NCI-H146 (cell line): ENCODE results near the gene INTS6L.

Experiments used
- DNase-seq: peaks from one replicate; lab custom pipeline; 2025; lab: John Stamatoyannopoulos, UW

INTS6L gene, protein sequence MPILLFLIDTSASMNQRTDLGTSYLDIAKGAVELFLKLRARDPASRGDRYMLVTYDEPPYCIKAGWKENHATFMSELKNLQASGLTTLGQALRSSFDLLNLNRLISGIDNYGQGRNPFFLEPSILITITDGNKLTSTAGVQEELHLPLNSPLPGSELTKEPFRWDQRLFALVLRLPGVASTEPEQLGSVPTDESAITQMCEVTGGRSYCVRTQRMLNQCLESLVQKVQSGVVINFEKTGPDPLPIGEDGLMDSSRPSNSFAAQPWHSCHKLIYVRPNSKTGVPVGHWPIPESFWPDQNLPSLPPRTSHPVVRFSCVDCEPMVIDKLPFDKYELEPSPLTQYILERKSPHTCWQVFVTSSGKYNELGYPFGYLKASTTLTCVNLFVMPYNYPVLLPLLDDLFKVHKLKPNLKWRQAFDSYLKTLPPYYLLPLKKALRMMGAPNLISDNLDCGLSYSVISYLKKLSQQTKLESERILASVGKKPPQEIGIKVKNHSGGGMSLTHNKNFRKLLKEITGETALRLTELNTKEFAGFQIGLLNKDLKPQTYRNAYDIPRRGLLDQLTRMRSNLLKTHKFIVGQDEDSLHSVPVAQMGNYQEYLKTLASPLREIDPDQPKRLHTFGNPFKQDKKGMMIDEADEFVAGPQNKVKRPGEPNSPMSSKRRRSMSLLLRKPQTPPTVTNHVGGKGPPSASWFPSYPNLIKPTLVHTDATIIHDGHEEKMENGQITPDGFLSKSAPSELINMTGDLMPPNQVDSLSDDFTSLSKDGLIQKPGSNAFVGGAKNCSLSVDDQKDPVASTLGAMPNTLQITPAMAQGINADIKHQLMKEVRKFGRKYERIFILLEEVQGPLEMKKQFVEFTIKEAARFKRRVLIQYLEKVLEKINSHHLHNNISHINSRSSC

DNA sequence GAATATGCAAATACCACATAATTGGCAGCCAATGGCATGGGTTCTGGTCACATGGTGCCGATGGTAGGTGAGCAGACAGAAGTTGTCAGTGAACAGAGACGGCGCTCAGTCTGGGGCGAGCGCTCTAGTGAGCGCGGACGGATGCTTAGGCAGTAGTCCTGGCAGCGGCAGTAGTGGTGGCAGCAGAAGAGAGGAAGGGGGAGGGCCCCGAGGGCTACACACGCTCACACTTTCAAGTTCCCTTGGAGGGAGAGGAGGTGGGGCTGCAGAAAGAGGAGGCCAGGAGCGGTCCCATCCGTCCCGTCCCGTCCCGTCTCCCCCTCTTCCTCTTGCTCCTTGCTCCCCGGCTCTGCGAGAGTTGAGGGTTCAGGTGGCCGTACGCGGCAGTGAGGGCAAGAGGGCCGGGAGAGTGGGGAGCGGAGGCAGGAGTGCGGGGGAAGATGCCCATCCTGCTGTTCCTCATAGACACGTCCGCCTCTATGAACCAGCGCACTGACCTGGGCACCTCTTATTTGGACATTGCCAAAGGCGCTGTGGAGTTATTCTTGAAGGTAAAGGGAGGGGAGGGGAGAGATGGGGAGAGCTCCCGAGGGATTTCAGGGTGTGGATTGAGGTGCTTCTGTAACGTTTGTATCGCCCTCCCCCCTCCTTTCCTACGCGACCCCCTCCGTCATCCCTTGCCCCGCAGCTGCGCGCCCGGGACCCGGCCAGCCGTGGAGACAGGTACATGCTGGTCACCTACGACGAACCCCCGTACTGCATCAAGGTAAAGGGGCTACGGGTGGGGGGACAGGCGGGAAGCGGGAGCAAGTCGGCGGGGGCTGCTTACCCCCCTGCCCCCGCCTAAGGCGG, at the start of gene INTS6L:
Gene INTS6L (plus strand): TSS at position 108 of the 852 bp plus-strand sequence. CDS start 333 bp downstream, at position 441.
- DNase-seq = peak; percentile 8

DNA sequence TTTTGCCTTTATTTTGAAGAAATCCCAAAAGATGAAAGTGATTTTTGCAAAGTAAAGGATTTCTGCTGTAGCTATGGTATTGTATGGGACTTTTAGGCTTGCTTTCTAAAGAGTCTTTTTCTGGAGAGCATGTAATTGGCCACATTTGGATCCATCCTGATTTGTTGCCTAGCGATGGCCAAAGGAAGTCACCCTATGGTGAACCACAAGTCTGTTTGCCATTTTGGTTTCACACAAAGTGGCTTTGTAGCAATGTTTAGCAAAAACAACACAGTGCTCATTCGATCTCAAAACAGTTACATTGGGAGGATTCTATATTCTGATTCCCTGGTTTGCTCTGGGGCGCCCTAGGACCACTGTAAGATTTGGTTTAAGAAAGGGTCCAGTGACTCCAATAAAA, 44.1 kb upstream of the INTS6L start:
- DNase-seq = no peak

DNA sequence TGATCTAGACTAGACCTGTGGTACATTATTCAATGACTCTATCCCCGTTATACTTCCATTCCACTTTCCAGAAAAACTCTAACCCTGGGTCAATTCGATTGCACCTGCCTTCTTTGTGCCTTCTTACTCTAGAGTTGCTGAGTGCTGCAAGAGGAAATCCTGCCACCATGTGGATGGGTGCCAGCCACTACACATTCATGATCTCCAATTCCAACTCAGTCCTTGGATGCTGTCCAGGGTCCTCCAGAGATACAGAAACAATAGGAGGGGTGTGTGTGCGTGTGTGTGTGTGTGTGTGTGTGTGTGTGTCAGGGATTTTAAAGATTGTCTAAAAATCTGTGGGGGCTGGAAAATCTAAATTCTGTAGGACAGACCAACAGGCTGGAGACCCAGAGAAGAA, 42.9 kb upstream of the INTS6L start:
- DNase-seq = peak; percentile 10

DNA sequence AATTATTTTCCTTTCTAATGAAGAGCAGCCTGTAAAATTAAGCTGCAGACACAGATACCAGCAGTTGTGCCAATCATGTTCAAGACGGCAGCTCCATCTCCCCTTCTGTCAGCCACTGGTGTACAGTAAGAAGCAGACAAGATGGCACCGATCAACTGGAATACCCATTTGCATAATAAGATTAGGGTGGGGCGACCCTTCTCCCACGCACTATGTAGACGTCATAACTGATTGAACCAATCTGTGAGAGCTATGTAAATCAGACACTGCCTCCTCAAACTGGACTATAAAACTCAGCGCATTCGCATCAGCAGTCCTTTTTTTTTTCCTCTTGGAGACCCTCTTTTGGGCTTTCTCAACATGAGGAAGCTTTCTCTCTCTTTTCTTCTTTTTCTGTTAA, 40.4 kb upstream of the INTS6L start:
- DNase-seq = peak; percentile 5

DNA sequence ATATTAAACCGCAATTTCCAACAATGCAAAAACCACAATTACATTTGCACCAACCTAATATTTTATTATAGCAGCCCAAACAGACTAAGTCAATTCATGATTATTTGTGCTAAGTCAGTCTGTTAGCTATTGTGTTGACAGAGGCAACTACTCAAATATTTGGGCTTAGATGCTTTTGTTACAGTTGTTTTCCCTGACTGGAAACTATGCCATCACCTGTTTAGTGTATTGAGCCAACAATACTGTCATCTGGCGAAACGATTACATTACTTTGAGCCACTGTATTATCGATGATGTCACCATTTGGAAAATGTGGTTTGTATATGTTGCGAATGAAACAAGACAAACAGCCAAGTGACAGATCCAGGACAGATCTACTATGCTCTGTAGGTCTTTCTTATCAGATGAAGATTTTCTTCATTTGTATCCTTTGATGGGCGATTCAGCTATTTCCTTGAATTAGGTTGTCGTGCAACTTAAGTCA, 38.7 kb upstream of the INTS6L start:
- peak; percentile 10 for DNase-seq

DNA sequence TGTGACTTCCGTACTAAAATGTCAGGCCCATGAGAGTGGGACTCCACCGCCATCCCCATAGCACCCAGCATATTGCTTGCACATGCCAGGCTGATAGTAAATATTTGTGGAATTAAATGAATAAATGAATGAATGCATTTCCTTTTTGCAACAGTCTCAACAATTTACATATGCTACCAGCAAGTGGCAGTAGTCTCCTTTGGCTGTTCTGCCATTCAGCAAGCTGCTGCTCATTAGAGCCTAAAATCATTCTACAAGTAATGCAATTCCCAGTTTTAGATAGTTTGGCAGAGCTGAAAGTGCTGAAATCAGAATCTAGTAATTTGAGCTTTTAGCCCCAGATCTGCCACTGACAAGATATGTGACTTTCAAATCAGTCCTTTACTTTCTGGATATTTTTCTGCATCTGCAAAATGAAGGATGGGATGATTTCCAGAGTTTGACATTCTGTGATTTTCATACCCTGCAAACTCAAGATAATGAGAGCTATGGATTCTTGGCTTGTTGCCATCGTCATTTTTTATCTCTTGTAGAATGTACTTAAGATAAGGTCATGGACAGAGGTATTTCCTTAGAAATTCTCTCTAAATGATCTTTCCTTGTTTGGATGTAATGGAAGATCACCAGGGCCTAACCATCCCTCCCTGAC, 35.7 kb upstream of the INTS6L start:
- peak; percentile 1 for DNase-seq

DNA sequence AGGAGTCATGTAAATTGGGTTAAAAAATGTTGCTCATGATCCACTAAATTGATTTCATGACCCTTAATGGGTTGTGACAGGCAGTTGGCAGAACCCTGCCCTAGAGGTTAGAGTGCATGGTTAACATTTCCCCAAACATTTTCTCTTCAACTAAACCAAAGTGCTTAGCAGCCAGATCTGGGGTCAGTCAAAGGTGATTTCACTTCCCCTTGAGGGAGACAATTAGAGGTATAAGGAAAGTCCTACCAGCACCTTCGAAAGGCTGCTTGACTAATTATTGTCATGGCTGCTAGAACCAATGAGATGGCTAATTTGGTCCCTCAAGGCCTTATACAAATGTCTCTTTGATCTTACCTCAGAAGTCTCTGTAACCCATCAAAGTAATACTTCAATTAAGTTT, 30.9 kb upstream of the INTS6L start:
- no peak for DNase-seq

DNA sequence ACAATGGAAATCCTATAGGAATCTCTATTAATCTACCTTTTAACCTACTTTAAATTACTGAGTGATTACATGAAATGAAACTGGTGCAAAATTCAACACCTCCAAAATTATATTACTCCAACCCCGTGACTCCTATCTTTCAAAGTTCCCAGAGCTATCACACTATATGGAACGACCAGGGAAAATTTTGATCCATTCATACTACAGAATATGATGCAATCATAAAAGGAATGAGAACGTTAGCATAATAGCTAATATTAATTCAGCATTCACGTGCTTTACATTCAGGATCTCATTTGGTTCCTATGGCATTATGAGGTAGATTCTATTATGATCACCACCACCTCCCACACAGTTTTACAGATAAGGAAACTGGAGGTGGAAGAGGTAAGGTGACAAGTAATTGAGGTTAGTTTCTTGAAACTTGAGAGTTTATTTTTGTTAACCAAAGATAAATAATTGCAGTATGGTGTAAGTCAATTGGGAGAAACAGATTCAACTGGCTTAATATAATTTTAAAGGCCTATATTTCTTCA, 29.4 kb upstream of the INTS6L start:
- DNase-seq = no peak

DNA sequence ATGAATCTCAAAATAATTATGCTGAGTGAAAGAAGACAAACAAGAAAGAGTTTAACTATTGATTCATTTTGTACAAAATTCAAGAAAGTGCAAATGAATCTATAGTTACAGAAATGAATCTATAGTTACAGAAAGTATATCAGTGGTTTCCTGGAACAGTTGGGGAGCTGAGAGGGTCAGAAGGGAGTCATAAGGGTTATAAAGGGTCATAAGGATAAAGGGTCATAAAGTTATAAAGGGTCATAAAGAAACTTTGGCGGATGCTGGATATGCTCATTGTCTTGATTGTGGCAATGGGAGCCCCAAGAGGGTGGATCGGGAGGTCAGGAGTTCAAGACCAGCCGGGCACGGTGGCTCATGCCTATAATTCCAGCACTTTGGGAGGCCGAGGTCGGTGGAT, 26.0 kb upstream of the INTS6L start:
- DNase-seq = no peak

DNA sequence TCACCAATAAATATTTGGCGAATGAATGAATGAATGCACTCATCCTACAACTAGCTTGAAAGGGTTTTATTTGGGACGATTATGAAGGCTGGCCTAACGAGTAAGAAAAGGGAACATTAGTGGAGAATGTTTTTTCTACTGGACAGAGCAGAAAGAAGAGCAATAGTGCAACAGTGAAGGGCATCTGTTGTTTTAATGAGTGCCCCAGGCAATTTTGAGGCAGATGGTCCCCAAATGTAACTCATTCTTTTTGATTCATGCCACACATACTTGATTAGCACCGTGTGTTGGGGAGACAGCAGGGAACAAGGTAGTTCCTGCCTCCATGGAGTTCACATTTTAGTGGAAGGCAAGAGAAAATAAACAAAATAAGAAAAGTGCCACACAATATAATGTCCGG, 22.7 kb upstream of the INTS6L start:
- DNase-seq = no peak

DNA sequence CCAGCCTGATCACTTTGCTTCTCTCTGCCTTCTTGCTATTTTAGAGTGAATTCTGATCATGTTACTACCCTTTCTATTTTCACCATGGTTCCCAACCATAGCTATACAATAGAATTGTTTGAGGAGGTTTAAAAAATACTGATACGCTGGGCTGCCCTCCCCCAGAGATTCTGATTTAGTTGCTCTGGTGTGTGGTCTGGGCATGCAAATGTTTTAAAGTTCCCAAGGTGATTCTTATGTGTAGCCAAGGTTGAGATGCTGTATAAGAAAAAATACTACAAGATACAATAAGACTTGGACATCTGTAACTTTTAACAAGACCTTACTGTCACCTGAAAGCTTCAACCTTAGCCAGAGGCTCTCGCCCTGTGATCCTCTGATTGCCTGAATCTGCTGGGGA, 22.2 kb upstream of the INTS6L start:
- no peak for DNase-seq

DNA sequence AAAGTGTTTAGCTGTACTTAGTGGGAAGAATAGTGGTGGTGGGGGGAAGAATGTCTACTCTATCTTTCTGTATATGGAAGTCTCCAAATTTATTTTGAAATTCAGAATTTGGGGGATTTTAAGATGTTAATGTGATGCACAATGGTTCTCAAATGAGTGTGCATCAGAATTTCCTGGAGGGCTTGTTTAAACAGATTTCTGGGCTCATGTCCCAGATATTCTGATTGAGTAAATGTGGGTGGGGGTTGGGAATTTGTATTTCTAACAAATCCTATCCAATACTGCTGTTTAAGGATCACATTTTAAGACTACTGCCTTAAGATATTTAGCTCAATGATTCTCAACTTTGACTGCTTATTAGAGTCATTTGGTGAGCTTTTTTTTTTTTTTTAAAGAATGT, 15.1 kb upstream of the INTS6L start:
- DNase-seq = no peak

DNA sequence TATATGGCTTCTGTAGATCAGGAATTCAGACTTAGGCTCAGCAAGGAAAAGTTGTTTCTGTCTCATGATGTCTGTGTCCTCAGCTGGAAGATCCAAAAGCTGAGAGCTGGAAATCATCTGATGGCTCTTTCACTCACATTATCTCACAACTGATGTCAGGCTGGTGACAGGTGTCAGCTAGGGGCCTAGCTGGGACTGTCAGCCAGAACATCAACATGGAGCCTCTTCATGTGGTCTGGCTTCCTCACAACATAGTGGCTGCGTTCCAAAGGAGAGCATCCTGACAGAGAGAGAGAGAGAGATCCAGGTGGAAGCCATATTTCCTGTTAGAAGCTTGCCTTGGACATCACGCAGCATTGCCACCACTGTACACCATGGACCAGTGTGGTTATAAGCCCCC, 10.6 kb upstream of the INTS6L start:
- DNase-seq = no peak

DNA sequence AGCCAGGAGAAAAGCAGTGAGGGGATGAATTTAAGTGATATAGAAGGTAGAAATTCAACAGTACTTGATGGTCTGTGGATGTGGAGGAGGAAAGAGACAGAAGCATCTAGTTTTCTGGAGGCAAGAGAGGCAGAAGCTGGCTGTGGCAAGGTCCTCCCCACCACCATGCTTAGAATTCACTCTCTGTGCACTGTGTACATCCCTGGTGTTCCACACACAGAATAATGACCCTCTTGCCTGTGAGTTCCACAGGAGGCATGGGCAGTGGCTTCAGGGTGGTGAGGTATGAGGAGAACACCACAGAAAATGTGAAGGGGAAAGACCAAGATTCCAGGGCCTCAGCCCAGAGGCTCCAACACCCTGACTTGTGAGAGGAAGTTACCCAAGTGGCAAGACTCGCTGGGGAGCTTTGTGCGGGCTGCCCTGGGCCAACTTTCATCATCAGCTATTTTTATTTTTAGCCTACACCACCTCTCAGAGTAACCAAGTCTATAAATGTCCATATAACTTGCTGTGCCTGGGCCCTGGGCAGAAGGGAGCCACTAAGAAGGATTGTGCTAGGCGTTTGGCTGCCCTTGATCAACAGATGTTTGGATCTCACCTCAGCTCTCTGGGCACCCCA, 7.8 kb upstream of the INTS6L start:
- DNase-seq = no peak

DNA sequence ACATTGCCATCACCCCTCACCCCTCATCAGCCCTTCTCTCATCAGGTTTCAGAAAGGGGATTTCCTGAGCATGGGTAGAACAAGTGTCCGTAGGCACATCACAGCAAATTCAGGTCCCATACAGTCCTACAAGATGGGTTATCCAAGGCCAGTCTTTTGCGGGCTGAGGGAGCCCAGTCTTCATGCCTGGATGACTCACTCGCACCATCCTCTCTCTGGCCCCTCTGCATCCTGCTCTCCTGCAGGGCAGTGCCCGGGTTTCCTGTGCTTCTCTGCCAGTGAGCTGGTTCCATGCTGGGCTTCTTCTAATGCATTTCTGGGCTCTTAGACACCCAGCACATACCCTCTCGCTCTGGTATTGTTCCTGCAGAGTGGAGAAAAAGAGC, 7.3 kb upstream of the INTS6L start:
- DNase-seq = no peak

DNA sequence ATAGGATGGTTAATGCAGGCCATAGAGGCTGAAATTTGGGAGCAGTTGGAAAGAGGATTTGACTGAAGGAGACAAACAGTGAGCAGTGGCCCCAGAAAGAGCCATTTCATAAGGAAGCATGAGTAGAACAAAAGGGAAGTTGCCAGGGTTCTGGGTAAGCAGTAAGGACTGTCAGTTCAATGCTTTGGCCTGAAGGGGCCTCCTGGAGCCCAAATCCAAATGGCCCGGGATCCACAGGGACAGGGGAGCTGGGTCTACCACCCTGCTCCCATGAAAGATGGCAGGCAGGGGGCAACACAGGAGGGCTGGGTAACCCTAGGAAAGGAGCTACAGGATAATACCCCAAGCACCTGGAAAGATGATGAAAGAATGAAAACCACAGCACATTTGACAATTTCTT, 4.1 kb upstream of the INTS6L start:
- DNase-seq = no peak

DNA sequence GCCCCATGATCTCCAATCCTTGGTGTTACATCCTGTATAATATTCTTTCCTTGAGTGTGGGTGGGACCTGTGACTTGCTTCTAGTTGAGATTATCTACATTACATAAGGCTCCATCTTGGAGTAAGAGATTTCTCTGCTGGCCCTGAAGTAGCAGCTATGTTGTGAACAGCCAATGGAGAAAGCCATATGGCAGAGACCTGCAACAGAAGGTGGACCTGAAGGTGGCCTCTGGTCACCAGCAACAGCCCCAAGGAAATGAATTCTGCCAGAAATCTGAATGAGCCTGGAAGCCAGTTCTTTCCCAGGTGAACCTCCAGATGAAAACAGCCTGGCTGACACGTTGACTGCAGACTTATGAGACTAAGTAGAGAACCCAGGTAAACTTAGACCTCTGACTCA, 2.3 kb upstream of the INTS6L start:
- no peak for DNase-seq

DNA sequence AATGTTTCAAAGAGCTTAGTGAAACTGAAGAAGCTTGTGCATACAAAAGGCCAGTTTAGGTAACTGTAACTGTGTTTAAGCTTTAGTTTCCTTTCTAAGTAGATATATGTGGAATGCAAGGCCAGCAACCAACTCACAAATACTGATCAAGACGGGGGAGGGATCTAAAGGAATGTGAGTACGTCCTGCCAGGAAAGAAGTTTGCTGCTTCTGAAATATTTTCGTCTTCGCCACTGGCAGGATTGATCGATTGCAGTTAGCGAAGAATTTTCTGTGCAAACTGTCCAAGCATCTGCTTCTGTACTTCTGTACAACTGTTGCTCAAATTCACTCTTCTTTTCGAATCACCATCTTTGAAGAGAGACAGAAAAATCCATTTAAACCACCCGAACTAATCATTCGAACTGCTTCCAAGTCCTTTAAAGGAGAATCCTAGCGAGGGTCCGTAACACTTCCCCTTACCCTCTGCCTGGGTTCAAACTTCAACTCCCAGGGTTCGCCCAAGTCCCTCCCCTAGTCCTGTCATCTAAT, 373 bp upstream of the INTS6L start:
- DNase-seq = no peak

DNA sequence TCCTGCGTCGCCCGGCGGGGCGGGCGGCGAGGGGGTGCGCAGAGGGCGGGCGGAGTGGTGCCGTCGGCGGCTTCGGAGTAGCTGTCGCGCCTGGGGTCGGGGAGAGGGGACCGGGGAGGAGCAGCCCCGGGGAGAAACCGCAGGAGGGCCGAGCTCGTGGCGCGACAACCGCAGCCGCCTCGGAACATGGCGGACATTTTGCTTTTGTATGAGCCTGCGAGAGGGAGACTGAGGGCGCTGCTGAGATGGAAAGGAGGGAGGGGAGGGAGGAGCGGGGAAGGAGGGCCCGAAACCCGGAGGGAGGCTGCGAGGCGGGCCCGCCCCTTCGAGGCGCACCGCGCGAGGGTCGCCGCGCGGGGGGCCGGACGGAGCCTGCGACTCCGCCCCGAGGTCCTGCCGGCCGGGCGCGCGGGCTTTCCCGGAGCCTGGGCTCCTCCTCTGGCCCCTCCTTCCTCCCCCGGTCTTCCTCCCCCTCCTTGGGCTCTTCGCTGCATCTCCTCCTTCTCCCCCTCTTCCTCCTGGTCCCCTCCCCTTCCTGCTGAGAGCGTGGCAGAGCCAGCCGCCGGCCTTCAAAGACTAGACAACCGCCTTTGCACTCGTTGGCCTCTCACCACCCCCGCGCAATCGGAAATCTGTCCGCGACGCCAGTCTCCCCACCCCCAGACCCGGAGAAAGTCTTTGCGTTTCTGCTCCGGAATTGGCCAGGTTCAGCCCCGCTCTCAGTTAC, 1.1 kb downstream of the INTS6L start:
- DNase-seq = peak; percentile 67

DNA sequence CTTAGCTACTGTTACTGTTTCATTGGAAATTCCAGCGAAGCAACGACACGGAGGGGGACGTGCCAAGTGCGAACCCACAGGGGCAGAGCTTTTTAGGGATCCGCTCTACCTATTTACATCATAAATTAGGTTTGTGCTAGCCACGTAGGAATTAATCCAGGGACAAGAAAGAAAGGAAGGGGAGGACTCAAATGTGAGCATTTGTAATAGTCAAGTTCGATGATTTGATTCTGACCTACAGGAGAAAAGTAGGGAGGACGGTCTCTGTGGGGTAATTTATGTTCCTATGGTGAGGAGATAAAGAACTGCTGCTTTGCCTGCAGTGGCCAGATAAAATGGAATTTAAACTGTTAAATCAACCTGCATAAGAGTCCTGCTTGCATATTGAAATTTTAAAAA, 1.7 kb downstream of the INTS6L start:
- no peak for DNase-seq
